HG03135 (cell line): ENCODE measurements around the gene LMTK2.

Source experiments
- ATAC-seq: cut with Tn5 transposase; IDR thresholded peaks from one replicate; pipeline ENCODE4 v1.9.1; 2021; ENCODE audit warnings: mild to moderate bottlenecking, moderate library complexity; ENCODE audit not compliant: unreplicated experiment

Gene LMTK2

DNA sequence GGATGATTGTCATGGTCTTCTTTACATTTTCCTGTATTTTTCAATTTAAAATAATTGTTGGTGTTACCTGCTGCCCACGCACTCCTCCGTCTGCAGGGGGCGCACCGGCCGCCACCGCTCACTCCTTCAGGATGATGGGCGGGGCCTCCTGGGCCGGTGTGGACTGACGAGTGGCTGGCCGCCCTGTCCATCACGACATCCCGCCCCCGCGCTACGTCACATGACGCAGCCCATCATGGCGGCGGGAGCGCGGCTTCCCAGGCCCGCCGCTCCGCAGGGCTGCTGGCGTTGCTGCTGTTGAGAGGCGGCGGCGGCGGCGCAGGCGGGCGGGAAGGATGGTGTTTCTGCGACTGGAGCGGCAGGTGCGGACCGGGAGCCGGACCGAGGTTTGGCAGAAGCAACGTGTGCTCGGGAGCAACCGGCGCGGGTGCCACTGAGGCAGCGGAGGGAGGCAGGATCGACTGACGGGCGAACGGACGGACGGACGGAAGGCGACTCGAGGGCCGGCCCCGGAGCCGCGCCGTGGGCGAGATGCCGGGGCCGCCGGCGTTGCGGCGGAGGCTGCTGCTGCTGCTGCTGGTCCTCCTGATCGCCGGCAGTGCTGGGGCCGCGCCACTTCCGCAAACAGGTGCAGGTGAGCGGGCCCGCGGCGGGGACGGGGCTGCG lies at the start of gene LMTK2:
Gene LMTK2 (plus strand): TSS at position 216 of the 666 bp plus-strand sequence. CDS start 316 bp downstream, at position 532.
- ATAC-seq, result peak; percentile 100

DNA sequence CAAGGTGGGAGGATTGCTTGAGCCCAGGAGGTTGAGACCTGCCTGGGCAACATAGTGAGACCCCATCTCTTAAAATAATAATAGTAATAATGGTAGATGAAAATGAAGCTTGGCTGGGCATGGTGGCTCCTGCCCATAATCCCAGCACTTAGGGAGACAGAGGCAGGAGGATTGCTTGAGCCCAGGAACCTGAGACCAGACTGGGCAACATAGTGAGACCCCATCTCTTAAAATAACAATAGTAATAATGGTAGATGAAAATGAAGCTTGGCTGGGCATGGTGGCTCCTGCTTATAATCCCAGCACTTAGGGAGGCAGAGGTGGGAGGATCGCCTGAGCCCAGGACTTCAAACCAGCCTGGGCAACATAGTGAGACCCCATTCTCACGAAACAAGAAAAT lies 49.5 kb upstream of the LMTK2 start:
- no peak for ATAC-seq

DNA sequence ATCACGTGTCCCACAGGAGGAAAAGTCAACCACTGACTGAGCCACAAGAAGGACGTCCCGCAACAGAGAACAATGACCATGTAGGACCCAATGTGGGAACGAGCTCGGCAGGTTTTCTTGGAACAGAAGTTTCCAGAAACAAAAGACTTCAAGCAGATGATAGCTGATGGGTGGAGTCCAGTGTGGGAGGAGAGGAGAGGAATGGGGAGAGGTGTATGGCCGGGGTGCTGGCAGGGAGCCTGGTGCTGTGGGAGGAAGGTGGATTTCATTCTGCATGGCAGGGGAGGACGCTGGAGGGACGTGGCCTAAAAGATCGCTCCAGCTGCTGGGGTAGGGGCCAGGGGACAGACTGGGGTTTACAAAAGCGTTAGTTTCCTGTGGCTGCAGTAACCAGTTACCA lies 48.5 kb upstream of the LMTK2 start:
- no peak for ATAC-seq

DNA sequence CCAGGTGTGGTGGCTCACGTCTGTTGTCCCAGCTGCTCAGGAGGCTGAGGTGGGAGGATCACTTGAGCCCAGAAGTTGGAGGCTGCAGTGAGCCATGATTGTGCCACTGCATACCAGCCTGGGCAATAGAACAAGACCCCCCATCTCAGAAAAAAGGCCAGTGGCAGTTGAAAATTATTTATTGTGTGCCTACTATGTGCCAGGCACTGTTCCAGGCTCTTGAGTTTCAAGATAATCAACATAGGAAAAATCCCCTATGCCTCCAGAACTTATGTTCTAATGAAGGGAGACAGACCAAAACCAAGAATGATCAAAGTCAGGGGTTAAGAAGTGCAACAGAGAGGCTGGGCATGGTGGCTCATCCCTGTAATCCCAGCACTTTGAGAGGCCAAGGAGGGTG lies 42.4 kb upstream of the LMTK2 start:
- no peak for ATAC-seq

DNA sequence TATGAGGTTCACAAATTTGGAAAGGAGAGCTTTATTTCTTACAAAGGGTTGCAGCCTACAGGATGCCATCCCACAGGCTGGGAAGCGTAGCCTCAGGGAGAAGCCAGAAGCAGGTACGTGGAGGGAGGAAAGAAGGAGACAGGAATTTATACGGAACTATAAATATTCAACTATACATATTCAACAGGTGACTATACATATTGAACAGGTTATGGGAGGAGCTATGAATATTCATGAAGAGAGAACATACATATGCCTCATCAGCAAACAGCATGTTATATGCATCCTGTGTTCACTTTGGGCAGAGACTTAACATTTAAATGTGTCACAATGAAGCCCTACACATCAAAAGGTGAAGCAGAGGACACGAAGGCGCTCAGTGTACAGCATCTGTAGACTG lies 40.5 kb upstream of the LMTK2 start:
- ATAC-seq, result no peak

DNA sequence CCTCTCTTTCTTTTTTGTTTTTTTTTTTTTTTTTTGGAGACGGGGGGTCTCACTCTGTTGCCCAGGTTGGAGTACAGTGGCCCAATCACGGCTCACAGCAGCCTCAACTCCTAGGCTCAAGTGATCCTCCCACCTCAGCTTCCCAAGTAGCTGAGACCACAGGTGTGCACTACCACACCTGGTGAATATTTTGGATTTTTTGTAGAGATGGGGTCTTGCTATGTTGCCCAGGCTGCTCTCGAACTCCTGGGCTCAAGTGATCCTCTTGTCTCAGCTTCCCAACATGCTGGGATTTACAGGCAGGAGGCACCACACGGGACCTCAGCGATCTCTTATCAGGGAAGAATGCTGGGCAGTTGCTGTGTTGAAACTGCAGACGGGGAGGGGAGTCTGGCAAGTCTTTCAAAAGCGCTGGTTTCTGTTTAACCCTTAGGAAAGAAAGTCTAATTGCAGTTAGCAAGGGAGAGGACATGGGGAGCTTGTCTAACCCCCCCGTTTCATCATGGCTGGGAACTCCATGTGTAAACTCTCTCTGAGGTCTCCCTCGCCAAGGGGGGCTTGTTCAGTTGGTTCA lies 39.6 kb upstream of the LMTK2 start:
- no peak for ATAC-seq

DNA sequence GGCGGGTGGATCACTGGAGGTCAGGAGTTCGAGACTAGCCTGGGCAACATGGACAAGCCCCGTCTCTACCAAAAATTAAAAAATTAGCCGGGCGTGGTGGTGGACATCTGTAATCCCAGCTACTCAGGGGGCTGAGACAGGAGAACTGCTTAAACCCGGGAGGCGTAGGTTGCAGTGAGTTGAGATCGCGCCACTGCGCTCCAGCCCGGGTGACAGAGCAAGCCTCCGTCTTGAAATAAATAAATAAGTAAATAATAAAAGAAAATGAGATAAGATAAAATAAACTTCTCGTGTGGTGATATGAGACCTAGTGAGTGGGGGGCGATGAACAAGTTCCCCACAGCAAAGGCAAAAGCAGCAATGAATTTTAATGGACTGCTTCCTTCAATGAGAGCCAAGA lies 33.6 kb upstream of the LMTK2 start:
- ATAC-seq, result no peak

DNA sequence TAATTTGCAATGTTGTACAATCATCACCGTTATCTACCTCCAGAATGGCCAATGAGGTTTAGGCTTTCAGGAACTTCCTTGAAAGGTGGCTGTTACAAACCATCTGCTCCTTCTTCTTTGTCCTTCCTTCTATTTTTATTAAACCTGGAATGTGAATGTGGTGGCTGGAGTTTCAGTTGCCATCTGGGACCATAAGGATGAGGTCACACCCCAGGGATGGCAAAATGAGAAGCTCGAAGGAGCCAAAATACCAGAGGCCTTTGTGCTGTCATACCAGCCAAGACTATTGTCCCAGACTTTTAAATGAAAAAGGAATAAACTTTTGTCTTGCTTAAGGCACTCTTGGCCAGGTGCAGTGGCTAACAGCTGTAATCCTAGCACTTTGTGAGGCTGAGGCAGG lies 30.9 kb upstream of the LMTK2 start:
- no peak for ATAC-seq

DNA sequence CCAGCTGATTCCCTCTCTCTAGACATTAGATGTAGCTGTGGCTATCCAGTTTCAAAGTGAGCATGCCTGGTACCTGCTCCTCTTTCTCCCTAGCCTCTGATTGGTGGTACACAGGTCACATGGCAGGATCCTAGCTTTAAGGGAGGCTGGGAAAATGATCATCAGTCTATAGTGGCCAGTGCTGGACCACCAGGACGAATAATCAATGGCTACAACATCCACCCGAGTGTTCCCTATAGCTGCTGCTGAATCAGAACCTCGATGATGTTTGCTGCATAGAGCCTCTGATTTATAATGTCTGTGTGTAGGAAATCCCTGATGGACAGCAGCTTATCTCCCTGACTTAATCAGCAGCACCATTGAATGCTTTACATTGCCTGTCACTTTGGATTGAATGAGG lies 28.9 kb upstream of the LMTK2 start:
- no peak for ATAC-seq

DNA sequence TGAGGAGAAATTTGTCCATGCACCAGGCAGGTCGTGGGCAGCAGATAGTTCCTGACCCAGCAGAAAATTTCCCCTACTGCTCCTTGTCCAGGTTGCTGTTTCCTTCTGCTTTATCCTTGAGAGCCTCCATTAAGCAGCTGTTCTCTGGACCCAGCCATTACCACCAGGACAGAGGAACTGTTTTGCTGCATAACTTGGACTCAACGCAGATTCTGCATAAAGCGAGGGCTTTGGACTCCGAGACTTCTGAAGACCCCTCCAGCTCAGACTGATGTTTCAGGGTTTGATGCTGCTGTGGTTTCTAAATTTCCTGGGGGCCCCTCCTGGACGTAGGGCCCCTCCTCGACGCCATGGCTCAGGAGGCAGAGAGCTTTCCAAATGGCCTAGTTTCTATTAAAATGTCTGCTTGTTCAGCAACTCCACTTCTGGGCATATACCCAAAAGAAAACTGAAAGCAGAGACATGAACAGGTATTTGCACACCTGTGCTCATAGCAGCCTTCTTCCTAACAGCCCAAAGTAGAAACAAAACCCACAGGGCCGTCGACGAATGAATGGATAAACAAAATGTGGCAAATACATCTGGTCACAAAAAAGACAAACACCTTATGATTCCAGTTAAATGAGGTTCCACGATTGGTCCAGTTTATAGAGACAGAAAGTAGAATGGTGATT lies 28.3 kb upstream of the LMTK2 start:
- no peak for ATAC-seq

DNA sequence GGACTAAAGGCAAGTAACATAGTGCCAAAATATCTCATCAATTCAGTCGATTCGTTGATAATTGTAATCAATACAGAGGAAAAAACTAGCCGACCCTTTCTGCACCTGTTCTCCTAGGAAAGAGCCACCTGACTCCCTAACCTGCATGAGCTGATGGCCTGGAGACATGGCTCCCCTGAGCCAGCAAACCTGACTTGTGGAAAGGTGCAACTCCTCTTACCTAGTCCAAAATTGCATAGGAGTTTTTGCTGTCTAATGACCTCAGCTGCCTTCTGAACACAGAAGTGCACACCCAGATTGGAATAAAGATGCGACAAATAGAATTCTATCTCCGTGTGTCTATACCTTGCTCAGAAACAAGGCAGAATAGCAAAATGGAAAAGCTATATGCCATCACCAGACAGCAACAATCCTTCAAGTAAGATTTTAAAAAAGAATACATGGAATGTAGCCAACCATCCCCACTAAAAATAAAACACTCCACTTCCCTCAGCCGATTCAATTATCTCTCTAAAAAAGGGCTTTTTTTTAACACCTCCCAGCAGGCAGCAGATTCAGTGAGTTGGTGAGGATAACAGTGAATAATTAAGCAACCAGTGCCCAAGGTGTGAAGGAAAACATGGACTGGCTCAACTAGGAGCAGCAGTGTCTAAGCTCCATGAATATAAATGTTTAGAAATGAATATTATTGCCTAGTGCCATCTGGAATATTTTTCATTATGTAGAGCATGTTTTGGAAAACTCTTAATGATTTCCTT lies 26.6 kb upstream of the LMTK2 start:
- ATAC-seq, result no peak

DNA sequence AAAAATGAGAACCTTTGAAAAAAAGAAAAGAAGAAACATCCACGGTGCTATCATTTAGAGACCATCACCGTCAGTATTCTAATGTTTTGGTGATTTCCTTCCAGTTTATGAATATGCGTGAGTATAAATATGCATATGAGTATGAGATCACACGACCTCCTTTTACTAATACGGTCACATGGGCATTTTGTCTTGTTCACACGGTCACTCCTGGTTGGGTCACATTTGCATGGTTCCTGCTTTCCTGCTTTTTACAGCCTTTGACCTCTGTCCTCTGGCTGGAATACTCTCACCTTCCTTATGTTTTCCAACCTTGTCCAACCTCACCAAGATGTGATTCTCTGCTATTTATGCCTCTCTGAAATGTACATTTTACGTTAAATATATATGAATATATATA lies 25.3 kb upstream of the LMTK2 start:
- no peak for ATAC-seq

DNA sequence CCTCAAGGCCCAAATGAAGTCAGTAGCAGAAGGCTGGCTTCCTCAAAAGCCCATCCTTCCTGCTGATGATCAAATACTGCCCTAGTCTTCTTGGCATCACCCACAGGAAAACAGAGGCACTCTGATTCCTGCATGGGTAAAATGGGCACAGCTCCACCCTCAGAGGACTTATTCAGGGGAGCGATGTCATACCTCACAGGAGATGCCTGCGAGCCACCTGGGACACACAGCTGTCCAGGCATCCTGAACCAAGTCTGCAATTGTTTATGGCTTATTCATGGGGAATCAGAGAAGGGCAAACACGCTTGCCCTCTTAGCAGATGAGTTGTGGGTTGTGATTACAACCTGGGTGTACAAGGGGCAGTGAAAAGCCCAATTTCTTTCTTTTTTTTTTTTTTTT lies 22.0 kb upstream of the LMTK2 start:
- ATAC-seq, result no peak

DNA sequence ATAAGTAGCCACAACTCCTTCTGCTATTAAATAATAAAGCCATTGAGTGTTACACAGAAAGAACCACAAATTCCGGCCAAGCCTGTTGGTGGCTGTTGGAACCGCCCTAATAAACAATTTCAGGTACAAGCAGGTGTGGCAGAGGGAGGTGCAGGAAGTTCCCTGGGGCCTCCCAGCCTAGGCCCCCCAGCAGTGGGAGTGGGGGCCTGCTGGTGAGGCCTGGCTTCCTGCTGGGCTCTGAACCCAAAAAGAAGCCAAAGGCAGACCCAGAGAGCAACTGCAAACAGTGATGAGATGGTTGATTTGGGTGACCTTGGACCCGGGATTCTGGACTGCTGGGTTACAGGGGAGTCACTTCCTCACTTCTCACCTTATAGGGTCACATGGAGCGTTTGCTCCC lies 21.0 kb upstream of the LMTK2 start:
- no peak for ATAC-seq

DNA sequence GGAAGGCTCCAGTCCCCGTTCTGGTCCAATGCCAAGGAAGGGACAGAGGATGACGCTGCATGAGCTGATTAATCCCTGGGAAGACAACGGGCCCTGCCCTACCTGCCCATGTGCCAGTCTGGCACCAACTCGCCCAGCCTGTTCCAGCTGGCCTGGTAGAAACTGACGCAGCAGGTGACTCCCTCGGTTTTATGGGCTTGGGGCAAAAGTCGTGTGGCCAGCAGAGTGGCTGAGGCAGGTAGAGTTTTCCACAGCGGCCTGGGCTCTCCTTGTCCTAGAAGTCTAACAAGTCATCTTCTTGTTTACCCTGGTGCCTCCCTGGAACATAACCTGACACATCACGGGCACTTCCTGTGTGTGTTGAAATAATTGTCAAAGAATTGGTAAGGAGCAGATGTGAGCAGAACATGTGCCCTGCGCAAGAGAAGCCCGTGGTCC lies 20.4 kb upstream of the LMTK2 start:
- ATAC-seq, result no peak

DNA sequence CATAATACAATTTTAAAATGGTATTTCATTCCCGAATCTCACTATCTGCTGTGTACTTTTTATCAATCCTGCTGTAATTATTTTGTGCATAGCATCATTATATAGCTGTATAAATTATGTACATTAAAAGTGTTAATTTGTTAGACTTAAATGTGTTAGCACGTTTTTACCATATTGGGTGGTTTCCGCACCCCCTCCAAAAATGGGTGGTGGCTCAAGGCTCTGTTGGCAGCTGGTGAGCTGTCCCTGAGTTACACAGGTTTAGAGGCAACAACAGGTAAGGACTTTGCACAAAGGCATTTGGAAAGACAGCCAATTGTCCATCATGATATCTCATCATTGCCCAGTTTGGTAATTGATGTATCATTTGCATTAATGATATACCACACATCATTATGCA lies 18.6 kb upstream of the LMTK2 start:
- no peak for ATAC-seq

DNA sequence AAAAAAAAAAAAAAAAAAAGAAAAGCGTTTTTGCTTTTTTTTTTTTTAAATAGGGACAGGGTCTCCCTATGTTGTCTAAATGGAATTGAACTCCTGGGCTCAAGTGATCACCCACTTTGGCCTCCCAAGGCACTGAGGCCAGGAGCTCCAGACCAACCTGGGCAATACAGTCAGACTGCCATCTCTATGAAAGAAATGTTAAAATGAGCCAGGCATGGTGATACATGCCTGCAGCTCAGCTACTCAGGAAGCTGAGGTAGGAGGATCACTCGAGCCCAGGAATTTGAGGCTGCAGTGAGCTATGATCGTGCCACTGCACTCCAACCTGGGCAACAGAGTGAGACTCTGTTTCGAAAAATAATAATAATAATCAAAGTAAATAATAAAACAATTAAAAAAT lies 16.5 kb upstream of the LMTK2 start:
- ATAC-seq, result no peak

DNA sequence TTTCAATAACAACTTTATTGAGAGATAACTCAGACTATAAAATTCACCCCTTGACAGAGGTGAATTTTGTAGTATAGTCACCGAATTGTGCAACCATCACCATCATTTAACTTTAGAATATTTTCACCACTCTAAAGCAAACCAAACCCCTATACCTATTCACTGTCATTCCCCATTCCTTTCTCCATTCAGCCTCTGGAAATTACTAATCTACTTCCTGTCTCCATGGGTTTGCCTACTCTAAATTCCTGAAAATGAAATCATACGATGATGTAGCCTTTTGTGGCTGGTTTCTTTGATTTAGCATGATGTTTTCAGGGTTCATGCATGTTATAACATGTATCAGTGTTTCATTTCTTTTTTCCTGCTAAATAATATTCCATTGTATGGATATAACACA lies 15.6 kb upstream of the LMTK2 start:
- ATAC-seq, result no peak

DNA sequence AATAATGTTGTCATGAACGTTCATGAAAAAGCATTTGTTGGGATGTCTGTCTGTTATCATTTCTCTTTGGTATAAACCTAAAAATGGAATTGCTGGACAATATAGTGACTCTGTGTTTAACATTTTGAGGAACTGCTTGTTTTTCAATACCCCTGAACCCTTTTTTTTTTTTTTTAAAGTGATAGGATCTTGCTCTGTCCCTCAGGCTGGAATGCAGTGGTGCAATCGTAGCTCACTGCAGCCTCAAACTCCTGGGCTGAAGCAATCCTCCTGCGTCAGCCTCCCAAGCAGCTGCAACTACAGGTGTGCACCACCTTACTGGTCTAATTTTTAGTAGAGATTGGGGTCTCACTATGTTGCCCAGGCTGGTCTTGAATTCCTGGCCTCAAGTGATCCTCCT lies 15.1 kb upstream of the LMTK2 start:
- ATAC-seq, result no peak

DNA sequence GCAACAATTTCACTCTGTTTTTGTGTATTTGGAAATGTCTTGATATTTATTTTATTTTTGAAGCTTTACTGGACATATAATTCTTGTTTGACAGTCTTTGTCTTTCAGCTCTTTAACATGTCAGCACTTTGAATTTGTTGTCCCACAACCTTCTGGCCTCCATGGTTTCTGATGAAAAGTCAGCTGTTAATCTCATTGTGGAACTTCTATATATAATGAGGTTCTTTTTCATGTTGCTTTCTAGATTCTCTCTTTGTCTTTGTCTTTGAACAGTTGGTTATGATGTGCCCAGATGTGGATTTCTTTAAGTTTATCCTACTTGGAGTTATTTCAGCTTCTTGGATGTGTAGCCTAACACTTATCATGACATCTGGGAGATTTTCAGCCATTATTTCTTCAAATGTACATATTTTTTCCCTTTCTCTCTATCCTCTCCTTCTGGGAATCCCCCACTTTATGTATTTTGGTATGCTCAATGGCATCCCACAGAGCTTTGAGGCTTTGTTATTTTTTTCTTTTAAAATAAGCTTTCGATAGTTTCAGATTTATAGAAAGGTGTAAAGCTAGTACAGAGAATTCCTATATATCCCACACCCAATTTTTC lies 9.5 kb upstream of the LMTK2 start:
- no peak for ATAC-seq

DNA sequence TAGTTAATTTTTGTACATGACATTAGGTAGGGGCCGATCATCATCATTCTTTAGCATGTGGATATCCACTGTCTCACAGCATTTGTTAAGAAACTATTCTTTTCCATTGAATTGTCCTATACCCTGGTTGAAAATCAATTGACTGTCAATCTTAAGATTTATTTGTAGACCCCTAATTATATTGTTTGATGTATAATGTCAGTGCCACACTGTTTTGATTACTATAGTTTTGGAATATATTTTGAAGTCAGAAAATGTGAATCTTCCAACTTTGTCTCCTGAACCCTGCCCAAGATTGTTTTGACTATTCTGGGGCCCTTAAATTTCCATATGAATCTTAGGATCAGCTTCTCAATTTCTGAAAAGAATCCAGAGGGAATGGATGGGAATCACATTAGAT lies 6.6 kb upstream of the LMTK2 start:
- no peak for ATAC-seq
